Suppressor macrophage treated with lipopolysaccharide for 1 hour (primary cell): ENCODE measurements around the gene PAX5.

ENCODE experiments used
- DNase-seq, 3 donors: peaks; one replicate each; pipeline ENCODE4 v3.0.0-alpha.2; 2020 to 2022

The PAX5 gene

DNA sequence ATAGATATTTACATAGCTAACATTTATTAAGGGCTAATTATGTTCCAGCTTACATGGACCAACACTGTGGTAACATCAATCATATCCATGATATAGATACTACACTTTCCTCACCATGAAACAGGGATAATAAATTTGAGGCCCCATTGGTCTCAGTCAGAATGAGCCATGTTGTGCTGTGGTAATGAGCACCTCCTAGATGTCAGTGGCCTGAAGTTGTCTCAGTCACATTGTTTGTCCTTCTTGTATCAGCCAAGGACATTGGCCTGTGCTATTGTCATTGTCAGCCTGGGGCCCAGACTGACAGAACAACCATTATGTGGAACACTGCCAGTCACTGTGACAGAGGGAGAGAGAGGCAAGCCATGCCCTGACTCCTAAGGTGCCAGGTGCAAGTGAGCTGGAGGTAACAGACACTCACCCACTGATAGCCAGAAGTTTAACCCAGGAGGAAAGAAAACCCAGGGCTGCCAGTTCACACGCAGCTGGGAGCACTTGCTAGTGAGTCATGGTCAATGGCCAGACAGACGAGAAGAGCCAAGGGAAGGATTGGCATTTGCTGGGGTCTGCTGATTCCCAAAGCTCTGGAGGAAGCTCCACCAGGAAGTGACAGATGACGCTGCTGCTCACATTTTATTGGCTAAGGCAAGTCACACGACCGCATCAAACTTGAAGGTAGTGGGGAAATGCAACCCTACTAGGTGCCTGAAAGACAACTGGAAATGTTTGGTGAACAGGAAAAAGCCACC lies 237.2 kb downstream of the PAX5 start:
- no peak for DNase-seq

DNA sequence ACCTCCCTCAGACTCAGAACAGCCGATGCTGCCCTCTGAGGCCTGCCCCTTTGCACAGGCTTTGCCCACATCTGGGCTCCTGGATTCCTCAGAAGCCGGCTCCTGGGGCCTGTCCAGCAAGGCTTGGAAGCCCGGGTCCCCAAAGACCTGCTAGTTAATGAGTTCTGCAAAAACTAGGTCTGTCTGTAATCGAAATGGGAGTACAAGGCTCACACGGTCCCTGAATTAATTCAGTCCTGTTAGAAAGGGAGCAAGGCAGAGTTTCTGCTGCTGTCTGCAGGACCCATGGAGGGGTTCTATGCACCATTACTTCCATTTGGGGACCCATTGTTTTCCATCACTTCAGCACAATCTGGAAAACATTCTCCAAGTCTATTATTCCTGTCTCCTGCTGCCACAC lies 239.6 kb downstream of the PAX5 start:
- DNase-seq = no peak

DNA sequence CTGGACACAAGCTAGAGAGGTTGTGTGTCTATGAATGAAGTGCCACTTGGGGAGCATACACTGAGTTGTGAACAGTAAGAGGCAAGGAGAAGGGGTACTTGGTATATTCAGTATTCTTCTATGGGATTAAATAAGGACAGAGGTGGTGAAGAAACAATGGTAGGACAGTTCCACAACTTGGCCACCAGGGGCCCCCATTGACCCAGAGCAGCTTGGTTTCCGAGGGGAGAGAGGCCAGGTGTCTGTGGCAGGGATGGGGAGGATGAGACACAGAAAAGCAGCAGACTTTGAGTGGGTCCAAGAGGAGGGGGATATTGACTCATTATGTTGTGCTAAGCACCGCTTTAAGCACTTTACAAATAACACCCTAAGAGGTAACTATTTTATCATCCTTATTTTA lies 240.8 kb downstream of the PAX5 start:
- no peak for DNase-seq

DNA sequence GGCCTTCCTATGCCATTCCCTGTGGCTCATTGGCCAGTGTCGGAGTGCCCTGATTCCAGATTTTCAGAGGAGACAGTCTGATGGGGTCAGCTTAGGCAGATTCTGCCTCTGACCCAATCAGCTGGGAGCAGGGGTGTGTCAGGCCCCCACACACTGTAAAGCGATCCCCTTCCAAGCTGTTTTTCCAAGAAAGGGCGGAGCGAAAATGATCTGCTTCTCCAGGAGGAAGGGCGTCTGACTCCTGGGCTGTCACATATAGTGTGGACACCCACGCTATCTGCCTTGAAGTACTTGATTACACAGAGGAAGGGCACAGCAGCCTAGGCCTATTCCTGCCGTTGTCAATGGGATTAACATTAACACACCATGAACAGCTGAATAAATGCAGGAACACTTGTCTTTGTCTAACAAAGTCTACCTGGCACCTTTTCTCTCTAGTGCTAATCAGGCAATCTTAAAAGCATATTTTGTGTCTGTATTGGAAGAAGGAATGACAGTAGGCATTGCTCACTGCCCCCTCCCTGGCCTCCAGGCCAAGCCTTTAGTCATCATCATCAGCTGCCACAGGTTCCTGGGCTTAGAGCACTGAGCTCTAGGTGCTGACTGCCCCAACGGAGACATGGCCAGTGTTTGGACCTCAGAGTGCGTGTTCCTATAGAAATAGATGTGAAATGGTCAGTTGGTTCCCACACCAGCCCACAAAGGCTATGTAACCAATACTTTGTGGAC lies 242.7 kb downstream of the PAX5 start:
- DNase-seq = no peak

DNA sequence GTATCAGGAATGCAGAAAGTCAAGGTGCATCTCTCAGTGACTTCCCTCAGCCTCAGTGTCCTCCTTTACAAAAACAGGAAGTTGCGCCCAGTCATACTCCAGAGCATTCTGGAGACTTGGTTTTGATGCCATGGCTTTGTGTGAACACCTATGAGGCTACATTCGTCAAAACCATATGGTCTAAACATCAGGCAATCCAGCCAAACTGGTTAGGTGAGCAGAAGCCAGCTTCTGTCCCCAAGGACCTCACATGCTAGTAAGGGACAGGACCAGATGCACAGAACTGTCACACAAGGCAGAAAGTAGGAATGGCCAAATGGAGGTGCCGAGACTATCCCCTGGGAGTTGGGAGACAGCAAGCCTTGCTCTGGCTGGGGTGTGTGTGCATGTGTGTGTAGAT lies 244.2 kb downstream of the PAX5 start:
- DNase-seq = no peak

DNA sequence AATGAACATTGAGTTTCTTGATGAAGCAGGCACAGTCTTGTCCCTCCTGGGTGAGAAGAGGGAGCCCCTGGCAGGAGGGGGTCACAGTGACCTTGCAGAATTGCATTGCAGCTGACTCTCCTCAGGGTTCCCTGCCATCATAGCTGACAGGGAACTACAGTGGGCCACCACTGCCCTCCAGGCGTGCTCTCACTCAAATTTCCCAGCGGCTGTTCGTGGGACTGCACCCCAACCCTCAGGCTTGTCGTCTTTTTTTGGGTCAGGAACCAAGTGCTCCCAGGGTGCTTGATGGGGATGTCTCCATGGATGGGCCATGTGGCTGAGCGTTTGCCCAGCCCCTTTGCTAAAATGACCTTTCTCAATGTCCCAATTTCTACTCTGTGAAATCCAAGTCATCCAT lies 245.5 kb downstream of the PAX5 start:
- peak in 2 of 3 donors; percentile 10 to 18 for DNase-seq

DNA sequence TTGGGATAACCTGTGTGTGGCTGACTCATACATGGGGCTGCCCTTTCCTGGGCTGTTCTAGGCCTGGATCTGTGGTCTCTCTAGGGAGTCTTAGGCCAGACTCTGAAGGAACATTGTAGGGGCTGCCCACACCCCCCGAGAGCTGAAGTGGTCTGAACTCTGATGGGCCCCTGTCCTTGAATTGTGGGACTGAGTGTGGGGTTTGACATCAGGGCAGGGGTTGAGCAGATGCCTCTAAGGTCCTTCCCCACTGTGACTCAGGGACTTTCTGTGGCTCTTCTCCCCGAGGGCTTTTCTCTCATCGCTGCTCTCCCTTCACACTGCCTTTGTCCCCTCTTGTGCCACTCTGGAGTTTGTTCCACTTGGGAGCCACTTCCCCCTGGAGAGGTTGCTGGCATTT lies 246.4 kb downstream of the PAX5 start:
- no peak for DNase-seq
